Fibroblast of villous mesenchyme (primary cell): ENCODE measurements around the gene HEATR5A. TPM values are rescaled to one million over a fixed set of nuclear protein-coding genes. Genes with fewer than 3 reads are reported as not detected.
"Not testable (repeated sequence)": the region's sequence is repeated elsewhere in the genome, so short reads cannot be mapped to it uniquely, and the experiment has no call there.

Experiments
- DNase-seq: peaks from one replicate; pipeline ENCODE4 v3.0.0-alpha.2; 2010; ENCODE audit warnings: low read depth
- H3K4me3 ChIP-seq: 2 replicates; pipeline ENCODE4 v1.5.1; 2011; ENCODE audit warnings: low read depth, mild to moderate bottlenecking, low read length
- total RNA-seq: library from RNA; depleted of rRNA; stranded (reverse); fragments of >200 nt; gene quantifications from 2 replicates; pipeline ENCODE4 v1.2.3, GENCODE V29; 2012
- TF ChIP-seq, protein P1 (sequence below): IDR thresholded peaks from 2 replicates; pipeline ENCODE4 v1.5.1; 2012; ENCODE audit warnings: low read depth, mild to moderate bottlenecking, low read length; ENCODE audit not compliant: insufficient read depth

Gene HEATR5A
- total RNA-seq, 1 donor: 87.7 TPM

DNA sequence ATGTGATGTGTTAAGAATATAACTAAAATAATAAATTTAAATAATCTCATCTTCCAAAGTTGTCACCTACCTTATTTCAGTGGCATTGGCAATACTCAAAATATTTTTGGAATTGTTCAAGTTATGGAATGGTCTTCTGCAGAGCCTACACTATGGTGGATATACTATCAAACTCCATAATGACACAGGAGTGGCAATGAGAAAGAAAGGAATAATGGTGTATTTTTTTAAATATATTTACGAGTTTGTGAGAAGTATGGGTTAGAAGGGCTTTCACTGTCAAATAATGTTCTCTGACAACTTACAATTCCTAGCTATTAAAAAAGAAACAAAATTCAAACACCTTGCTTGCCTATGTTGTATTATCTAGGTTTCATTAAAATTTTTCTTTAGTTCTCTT, 38.1 kb downstream of the HEATR5A start:
- TF ChIP-seq, protein P1, sequence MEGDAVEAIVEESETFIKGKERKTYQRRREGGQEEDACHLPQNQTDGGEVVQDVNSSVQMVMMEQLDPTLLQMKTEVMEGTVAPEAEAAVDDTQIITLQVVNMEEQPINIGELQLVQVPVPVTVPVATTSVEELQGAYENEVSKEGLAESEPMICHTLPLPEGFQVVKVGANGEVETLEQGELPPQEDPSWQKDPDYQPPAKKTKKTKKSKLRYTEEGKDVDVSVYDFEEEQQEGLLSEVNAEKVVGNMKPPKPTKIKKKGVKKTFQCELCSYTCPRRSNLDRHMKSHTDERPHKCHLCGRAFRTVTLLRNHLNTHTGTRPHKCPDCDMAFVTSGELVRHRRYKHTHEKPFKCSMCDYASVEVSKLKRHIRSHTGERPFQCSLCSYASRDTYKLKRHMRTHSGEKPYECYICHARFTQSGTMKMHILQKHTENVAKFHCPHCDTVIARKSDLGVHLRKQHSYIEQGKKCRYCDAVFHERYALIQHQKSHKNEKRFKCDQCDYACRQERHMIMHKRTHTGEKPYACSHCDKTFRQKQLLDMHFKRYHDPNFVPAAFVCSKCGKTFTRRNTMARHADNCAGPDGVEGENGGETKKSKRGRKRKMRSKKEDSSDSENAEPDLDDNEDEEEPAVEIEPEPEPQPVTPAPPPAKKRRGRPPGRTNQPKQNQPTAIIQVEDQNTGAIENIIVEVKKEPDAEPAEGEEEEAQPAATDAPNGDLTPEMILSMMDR: no peak
- H3K4me3 ChIP-seq: no peak overlapping the region
- DNase-seq: no peak

DNA sequence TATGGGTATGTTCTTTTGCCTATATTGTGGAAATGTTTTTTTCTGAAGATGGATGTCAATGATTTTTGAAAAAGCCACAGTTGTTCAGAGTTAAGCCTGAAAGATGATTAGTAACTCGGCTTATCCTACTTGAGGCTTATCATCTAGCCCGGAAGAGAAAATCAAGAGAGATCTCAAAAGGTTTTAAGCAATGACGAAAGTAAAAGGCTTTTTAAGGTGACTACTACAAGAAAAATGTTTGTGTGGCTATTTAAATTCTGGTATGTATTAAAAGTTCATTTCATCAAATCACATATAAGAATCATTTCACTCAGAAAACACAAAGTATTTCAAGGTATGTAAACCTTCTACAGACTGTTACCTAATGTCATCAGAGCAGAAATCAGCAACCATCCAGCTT, 40.2 kb downstream of the HEATR5A start:
- TF ChIP-seq, protein P1: no peak
- peak; percentile 72 for DNase-seq
- no peak overlapping the region for H3K4me3 ChIP-seq

DNA sequence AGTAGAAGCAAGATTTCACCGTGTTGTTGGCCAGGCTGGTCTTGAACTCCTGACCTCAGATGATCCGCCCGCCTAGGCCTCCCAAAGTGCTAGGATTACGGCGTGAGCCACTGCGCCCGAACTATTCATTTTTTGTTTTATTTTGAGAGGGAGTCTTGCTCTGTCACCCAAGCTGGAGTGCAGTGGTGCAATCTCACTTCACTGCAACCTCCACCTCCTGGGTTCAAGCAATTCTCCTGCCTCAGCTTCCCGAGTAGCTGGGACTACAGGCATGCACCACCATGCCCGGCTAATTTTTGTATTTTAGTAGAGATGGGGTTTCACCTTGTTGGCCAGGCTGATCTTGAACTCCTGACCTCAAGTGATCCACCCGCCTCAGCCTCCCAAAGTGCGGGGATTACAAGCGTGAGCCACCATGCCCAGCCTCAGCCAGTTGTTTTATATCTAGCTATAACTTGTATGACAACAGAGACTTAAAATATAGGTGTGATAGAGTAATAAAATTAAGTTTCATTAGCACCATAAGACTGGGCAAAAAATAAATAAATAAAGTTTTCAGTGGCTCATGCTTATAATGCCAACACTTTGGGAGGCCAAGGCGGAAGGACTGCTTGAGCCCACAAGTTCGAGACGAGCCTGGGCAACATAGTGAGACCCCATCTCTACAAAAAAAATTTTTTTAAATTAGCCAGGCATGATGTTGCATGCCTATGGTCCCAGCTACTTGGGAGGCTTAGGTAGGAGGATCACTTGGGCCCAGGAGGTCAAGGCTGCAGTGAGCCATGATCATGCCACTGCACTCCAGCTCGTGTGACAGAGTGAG, 41.0 kb downstream of the HEATR5A start:
- H3K4me3 ChIP-seq, DNase-seq: not testable (repeated sequence)

DNA sequence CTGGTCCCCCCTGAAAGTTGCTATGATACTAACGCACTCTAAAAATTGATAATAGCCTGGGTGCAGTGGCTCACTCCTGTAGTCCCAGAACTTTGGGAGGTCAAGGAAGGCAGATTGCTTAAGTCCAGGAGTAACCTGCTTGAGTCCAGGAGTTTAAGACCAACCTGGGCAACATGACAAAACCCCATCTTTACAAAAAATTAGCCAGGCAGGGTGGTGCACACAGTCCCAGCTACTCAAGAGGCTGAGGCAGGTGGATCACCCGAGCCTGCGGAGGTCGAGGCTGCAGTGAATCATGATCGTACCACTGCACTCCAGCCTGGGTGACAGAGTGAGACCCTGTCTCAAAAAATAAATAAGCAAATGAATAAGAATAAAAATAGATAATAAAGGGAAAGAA, 42.9 kb downstream of the HEATR5A start:
- DNase-seq: no peak
- TF ChIP-seq, protein P1: no peak
- no peak overlapping the region for H3K4me3 ChIP-seq

DNA sequence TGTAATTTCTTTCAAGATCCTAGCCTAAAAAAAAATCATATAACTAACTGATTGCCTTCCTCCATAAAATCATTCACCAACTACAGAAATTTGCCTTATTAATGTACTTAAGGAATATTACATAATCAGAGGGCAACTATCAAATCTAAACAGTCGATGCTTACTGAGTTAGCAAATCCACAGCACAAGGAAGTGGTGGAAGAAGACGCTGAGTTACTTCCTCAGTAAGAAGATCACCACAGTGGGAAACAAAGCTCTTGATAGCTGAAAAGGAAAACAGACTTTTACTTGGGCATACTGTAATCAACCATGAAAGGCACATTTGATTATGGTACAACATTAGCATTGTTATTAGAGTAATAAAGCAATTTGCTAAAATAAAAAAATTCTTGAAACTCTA, 48.7 kb downstream of the HEATR5A start:
- TF ChIP-seq, protein P1: no peak
- no peak for DNase-seq

DNA sequence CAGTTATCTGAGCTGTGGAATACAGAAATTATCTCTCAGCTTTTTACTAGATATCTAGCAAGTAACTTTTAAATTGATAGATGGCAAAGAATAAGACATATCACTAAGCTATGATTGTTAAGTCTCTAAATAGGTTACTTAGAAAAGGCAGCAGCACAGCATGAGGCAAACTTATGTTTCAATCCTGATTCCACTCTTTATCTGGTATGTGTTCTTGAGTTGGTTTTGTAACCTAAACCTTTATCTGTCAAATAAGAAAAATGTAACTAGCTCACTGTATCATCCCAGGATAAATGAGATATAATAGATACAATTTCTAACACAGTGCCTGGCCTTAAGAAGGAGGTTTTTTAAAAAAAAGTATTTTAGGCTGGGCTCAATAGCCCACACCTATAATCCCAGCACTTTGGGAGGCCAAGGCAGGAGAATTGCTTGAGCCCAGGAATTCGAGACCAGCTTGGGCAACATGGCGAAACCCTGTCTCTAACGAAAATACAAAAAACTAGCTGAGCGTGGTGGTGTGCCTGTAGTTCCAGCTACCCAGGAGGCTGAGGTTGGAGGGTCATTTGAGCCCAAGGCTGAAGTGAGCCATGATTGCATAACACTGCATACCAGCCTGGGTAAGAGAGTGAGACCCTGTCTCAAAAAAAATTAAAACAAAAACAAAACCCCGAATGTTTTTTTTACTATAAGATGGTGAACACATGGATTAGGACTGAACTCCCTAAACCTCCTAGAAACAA, 56.8 kb downstream of the HEATR5A start:
- no peak overlapping the region for H3K4me3 ChIP-seq
- TF ChIP-seq, protein P1: no peak
- no peak for DNase-seq

More for the DNA sequence above, 48.7 kb downstream of the HEATR5A start:
- H3K4me3 ChIP-seq: no peak overlapping the region

DNA sequence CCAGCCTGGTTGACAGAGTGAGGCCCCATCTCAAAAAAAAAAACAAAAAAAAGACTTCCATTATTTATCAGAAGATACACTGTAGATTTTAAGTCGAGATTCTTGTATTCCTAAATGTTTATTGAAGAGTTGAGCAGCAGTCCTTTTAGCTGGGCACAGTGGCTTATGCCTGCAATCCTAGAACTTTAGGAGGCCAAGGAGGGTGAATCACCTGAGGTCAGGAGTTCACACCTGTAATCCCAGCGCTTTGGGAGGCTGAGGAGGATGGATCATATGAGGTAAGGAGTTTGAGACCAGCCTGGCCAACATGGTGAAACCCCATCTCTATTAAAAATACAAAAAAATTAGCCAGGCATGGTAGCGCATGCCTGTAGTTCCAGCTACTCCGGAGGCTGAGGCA, 57.6 kb downstream of the HEATR5A start:
- DNase-seq: no peak
- no peak overlapping the region for H3K4me3 ChIP-seq
- TF ChIP-seq, protein P1: no peak

DNA sequence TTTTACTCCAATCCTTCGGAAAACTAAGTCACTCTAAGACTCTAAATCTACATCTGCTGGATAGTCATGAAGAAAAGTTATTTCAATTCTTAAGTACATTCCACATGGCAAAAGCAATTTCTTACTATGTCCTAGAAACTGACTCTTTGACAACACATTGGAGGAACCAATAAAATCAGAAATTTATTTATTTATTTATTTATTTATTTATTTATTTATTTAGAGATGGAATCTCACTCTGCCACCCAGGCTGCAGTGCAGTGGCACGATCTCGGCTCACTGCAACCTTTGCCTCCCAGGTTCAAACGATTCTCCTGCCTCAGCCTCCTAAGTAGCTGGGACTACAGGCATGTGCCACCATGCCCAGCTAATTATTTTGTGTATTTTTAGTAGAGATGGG, 58.6 kb downstream of the HEATR5A start:
- not testable (repeated sequence) for DNase-seq, H3K4me3 ChIP-seq
